Tibial artery (tissue), 4 donors: ENCODE measurements around the gene TAAR1.
"Not testable (repeated sequence)": the region's sequence is repeated elsewhere in the genome, so short reads cannot be mapped to it uniquely, and the experiment has no call there.

ENCODE experiments used
- DNase-seq, 2 donors: peaks; one replicate each; pipeline ENCODE4 v3.0.0-alpha.2; 2019
- H3K27ac ChIP-seq, 2 donors: fragments of 200-600 bp; sonication (generic) in 1 of 2; 1 replicate in 1 of 2; 2 replicates in 1 of 2; pipeline ENCODE4 v1.5.1; 2018 to 2019; ENCODE audit warnings: mild to moderate bottlenecking in 1 of 2
- H3K27me3 ChIP-seq, 2 donors: fragments of 200-600 bp; sonication (generic) in 1 of 2; one replicate each; pipeline versions ENCODE4 v1.5.1 to v1.6.0; 2016 to 2019
- H3K36me3 ChIP-seq, 3 donors: fragments of 200-600 bp; sonication (generic) in 2 of 3; one replicate each; pipeline ENCODE4 v1.5.1; 2016 to 2019; ENCODE audit warnings: mild to moderate bottlenecking in 2 of 3
- H3K4me1 ChIP-seq, 4 donors: fragments of 200-600 bp; sonication (generic) in 2 of 4; 1 replicate in 3 of 4; 2 replicates in 1 of 4; pipeline ENCODE4 v1.5.1; 2016 to 2019
- H3K4me3 ChIP-seq, 2 donors: fragments of 200-600 bp; sonication (generic) in 1 of 2; 1 replicate in 1 of 2; 2 replicates in 1 of 2; pipeline ENCODE4 v1.5.1; 2018 to 2019; ENCODE audit warnings: mild to moderate bottlenecking in 2 of 2
- H3K9me3 ChIP-seq, 3 donors: fragments of 200-600 bp; sonication (generic) in 1 of 3; one replicate each; pipeline ENCODE4 v1.5.1; 2016 to 2019
- intact Hi-C: fragments of 100-400 bp; cut with DNase I; formaldehyde crosslinking; loops from one replicate; pipeline ENCODE4 v1.15.0; 2023; ENCODE audit warnings: low total_unique reads
- TF ChIP-seq, protein P1 (sequence below), 2 experiments: fragments of 200-600 bp in 1 of 2; fragments of 450-650 bp in 1 of 2; IDR thresholded peaks; one replicate each; pipeline ENCODE4 v1.5.1; 2017 to 2019; ENCODE audit warnings: antibody characterized with exemption in 2 of 2, mild to moderate bottlenecking in 1 of 2, moderate library complexity in 1 of 2

Gene TAAR1, protein sequence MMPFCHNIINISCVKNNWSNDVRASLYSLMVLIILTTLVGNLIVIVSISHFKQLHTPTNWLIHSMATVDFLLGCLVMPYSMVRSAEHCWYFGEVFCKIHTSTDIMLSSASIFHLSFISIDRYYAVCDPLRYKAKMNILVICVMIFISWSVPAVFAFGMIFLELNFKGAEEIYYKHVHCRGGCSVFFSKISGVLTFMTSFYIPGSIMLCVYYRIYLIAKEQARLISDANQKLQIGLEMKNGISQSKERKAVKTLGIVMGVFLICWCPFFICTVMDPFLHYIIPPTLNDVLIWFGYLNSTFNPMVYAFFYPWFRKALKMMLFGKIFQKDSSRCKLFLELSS

DNA sequence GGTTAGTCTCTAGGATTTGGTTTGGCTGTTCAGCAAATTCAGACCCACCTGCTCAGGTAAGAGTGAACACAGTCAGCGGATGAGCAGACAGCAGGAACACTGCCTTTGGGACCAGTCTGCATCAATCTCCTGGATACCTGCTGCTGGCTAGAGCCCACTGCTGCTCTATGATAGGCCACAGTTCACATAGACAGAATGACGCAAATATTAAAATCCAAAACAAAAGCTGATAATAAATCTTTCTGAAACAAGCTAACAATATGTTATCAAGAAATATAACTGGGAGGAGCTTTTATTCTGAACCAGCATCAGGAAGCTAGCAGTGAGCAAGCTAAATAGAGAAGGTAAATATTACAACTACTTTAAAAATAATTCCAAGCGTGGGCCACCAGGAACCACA, at the start of gene TAAR1:
TSS of gene TAAR1 (minus strand) at position 101 of the 400 bp plus-strand sequence. CDS start 13,179 bp downstream, outside the sequence.
- DNase-seq: no peak
- TF ChIP-seq, protein P1, sequence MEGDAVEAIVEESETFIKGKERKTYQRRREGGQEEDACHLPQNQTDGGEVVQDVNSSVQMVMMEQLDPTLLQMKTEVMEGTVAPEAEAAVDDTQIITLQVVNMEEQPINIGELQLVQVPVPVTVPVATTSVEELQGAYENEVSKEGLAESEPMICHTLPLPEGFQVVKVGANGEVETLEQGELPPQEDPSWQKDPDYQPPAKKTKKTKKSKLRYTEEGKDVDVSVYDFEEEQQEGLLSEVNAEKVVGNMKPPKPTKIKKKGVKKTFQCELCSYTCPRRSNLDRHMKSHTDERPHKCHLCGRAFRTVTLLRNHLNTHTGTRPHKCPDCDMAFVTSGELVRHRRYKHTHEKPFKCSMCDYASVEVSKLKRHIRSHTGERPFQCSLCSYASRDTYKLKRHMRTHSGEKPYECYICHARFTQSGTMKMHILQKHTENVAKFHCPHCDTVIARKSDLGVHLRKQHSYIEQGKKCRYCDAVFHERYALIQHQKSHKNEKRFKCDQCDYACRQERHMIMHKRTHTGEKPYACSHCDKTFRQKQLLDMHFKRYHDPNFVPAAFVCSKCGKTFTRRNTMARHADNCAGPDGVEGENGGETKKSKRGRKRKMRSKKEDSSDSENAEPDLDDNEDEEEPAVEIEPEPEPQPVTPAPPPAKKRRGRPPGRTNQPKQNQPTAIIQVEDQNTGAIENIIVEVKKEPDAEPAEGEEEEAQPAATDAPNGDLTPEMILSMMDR (IDR thresholded peaks at IDR 0.05): no peak
- Histone ChIP-seq H3K9me3 (no peaks in the 10 kb centered on the region), H3K27me3 (no peaks in the 10 kb centered on the region), H3K4me3 (no peak within 1 kb of the TSS), H3K4me1 (no peaks in the 10 kb centered on the region), H3K27ac (no peak within 1 kb of the TSS), H3K36me3 (no peaks in the 10 kb centered on the region)
- intact Hi-C loops: no loop called here

DNA sequence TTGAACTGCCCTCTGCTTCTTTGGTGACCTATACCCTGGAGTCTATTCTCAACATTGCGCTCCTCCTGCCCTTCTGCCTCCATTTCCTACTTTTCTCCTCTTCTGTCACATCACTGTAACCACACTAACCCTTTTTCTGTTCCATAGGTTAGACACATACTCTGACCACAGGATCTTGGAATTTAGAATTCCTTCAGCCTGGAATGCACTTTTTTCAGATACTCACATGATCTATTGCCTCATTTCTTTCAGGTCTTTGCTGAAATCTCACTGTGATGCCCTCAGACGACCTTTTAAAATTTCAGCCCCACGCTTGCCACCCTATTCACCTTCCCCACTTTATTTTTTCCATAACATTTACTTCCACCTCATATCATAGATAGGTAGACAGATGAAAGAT, 49.8 kb upstream of the TAAR1 start:
- intact Hi-C loops: no loop called here
- TF ChIP-seq, protein P1 (IDR thresholded peaks at IDR 0.05): no peak
- H3K36me3 ChIP-seq: no peaks in the 10 kb centered on the region
- H3K27ac ChIP-seq: no peak overlapping the region
- H3K4me1 ChIP-seq: no peaks in the 10 kb centered on the region
- peaks cover 0 to 8% (median 6%) of the 10 kb centered on the region in 3 donors for H3K9me3 ChIP-seq
- no peak for DNase-seq
- no peaks in the 10 kb centered on the region for H3K27me3 ChIP-seq
- no peak overlapping the region for H3K4me3 ChIP-seq

DNA sequence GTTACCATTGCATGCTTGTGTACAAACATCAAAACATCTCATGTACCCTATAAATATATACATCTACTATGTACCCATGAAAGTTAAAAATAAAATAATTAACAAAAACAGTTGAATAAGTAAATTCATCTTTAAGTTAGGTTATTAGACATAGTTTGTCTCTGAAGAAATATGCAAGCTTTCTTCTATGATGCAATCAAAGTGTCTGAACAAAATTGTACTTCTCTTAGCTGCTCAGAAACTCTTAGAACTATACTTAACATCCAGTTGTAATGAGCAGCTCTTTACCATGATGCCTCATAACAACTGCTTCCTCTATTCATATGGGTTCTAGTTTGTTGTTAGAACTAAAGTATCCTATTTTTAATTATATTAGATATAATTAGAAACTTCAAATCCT, 49.0 kb upstream of the TAAR1 start:
- Histone ChIP-seq H3K27me3 (no peaks in the 10 kb centered on the region), H3K4me3 (no peak overlapping the region), H3K4me1 (no peaks in the 10 kb centered on the region), H3K36me3 (no peaks in the 10 kb centered on the region), H3K9me3 (peaks cover 0 to 8% (median 6%) of the 10 kb centered on the region in 3 donors), H3K27ac (no peak overlapping the region)
- TF ChIP-seq, protein P1 (IDR thresholded peaks at IDR 0.05): no peak
- intact Hi-C loops: no loop called here
- DNase-seq: no peak

DNA sequence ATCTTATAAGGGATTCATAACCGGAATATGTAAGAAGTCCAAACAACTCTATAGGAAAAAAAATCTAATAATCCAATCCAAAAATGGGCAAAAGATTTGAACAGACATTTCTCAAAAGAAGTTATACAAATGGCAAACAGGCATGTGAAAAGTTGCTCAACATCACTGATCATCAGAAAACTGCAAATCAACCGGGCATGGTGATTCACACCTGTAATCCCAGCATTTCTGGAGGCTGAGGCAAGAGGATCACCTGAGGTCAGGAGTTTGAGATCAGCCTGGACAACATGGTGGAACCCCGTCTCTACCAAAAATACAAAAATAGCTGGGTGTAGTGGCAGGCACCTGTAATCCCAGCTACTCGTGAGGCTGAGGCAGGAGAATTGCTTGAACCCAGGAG, 47.8 kb upstream of the TAAR1 start:
- H3K36me3 ChIP-seq, H3K27me3 ChIP-seq, H3K4me3 ChIP-seq, H3K4me1 ChIP-seq, DNase-seq, H3K27ac ChIP-seq, H3K9me3 ChIP-seq, intact Hi-C loops: not testable (repeated sequence)

DNA sequence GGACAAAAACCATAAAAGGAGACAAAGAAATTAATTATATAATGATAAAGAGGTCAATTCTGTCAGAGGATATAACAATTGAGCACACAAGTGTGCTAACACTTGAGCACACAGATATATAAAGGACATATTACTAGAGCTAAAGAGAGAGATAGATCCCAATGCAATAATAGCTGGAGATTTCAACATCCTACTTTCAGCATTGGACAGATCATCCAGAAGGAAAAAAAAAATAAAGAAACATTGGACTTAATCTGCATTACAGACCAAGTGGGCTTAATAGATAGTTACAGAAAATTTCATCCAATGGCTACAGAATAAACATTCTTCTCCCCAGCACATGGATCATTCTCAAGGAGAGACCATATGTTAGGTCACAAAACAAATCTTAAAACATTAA, 45.0 kb upstream of the TAAR1 start:
- DNase-seq: no peak
- Histone ChIP-seq H3K9me3 (peaks cover 0 to 8% (median 6%) of the 10 kb centered on the region in 3 donors), H3K4me3 (no peak overlapping the region), H3K27ac (no peak overlapping the region), H3K36me3 (no peaks in the 10 kb centered on the region), H3K27me3 (no peaks in the 10 kb centered on the region), H3K4me1 (no peaks in the 10 kb centered on the region)
- TF ChIP-seq, protein P1 (IDR thresholded peaks at IDR 0.05): no peak
- intact Hi-C loops: no loop called here

DNA sequence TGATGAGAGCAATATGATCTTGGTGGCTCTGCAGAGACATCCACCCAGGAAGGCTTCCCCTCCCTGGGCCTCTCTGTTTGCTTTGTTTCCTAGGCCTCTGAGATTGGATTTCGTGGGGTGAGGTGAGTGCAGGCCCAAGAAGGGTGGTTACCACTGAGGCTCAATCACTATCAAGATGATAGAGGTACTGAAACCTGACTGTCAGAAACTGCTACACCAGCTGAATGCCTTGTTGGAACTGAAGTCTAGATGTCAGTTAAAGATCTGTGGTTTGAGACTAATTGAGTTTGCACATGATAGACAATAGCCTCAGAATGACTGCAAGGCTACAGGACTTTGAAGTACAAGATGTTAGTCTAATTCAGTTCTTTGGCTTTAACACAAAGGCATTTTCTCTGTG, 39.6 kb upstream of the TAAR1 start:
- DNase-seq: no peak
- Histone ChIP-seq H3K27me3 (no peaks in the 10 kb centered on the region), H3K36me3 (no peaks in the 10 kb centered on the region), H3K9me3 (peaks cover 0 to 8% (median 2%) of the 10 kb centered on the region in 3 donors), H3K4me3 (no peak overlapping the region), H3K4me1 (peaks cover 0 to 3% (median 0%) of the 10 kb centered on the region in 4 donors), H3K27ac (no peak overlapping the region)
- TF ChIP-seq, protein P1 (IDR thresholded peaks at IDR 0.05): no peak
- intact Hi-C loops: no loop called here
